K562 (cell line): ENCODE measurements around the gene CHCHD4. TPM values are rescaled to one million over a fixed set of nuclear protein-coding genes. Genes with fewer than 3 reads are reported as not detected.

ENCODE experiments used
- ATAC-seq: fragments of 200-7000 bp; cut with Tn5 transposase; 3 replicates; pipeline ENCODE4 v1.9.1; 2020; ENCODE audit warnings: moderate library complexity
- BruUV-seq: library from RNA; stranded (reverse); fragments of 400-500 nt; replicated peaks from 2 replicates; lab custom pipeline; 2021; lab: Mats Ljungman, UMichigan
- CTCF ChIA-PET: fragments of 300-600 bp; formaldehyde crosslinking; extraction: SDS; loops from one replicate; lab custom pipeline; 2021; ENCODE audit warnings: low intra/inter-chr PET ratio; lab: Yijun Ruan, JAX
- POLR2A ChIA-PET: fragments of 300-600, 350-650 bp; sonication (Branson Sonifier 250); formaldehyde crosslinking; extraction: SDS; loops from one replicate; lab custom pipeline; 2021; ENCODE audit warnings: antibody characterized with exemption, inconsistent platforms; lab: Yijun Ruan, JAX
- DNase-seq, 4 experiments: peaks; one replicate each; pipeline versions ENCODE4 v3.0.0 to v3.0.0-alpha.2; 2011 to 2018; ENCODE audit warnings: low spot score in 3 of 4, mixed read lengths in 3 of 4; ENCODE audit errors: extremely low read depth in 1 of 4
- FAIRE-seq: peaks from 2 replicates; lab custom pipeline; 2011; peaks lifted over from hg19 to GRCh38; lab: Jason Lieb, UNC
- H2AFZ ChIP-seq: 2 replicates; pipeline ENCODE4 v1.6.0; 2011; ENCODE audit warnings: low read depth, low read length, control low read depth, inconsistent platforms
- H3K27ac ChIP-seq: fragments of 200-600 bp; 3 replicates; pipeline ENCODE4 v1.8.0; 2011; ENCODE audit warnings: low read depth, mild to moderate bottlenecking, control low read depth, inconsistent platforms, low read length, moderate library complexity, mixed read lengths; ENCODE audit errors: extremely low read depth
- H3K27me3 ChIP-seq, 2 experiments: fragments of 300-600 bp in 1 of 2; 2 replicates in 1 of 2; 3 replicates in 1 of 2; pipeline versions ENCODE4 v1.6.0 to v1.8.0; 2011; ENCODE audit warnings: inconsistent platforms in 2 of 2, low read length in 2 of 2, mild to moderate bottlenecking in 1 of 2, mixed read lengths in 1 of 2, moderate library complexity in 1 of 2; ENCODE audit not compliant: control insufficient read depth in 2 of 2, insufficient read depth in 2 of 2
- H3K36me3 ChIP-seq: fragments of 300-600 bp; 3 replicates; pipeline ENCODE4 v1.8.0; 2011; ENCODE audit warnings: mild to moderate bottlenecking, low read length, inconsistent platforms; ENCODE audit not compliant: control insufficient read depth, insufficient read depth
- H3K4me1 ChIP-seq, 2 experiments: fragments of 200-600 bp in 1 of 2; replicated peaks in 1 of 2; 2 replicates in 1 of 2; 3 replicates in 1 of 2; pipeline versions ENCODE4 v1.5.1 to v1.8.0; 2011; ENCODE audit warnings: inconsistent platforms in 2 of 2, low read length in 2 of 2, mild to moderate bottlenecking in 1 of 2, mixed read lengths in 1 of 2, moderate library complexity in 1 of 2; ENCODE audit not compliant: control insufficient read depth in 2 of 2, insufficient read depth in 2 of 2
- H3K4me2 ChIP-seq: 2 replicates; pipeline ENCODE4 v1.6.1; 2011; ENCODE audit warnings: low read length, control low read depth, inconsistent platforms, mixed read lengths; ENCODE audit not compliant: insufficient read depth
- H3K4me3 ChIP-seq: fragments of 200-600 bp; sonication (generic), shearing (Covaris generic); 2 replicates; pipeline ENCODE4 v1.5.1; 2016; ENCODE audit warnings: control low read depth, inconsistent platforms
- H3K79me2 ChIP-seq: fragments of 200-600 bp; 3 replicates; pipeline ENCODE4 v1.8.0; 2011; ENCODE audit warnings: low read length, inconsistent platforms; ENCODE audit not compliant: control insufficient read depth, insufficient read depth
- H3K9ac ChIP-seq, 2 experiments: 2 replicates each; pipeline versions ENCODE4 v1.6.0 to v1.6.1; 2011; ENCODE audit warnings: low read depth in 2 of 2, low read length in 2 of 2, control low read depth in 1 of 2, inconsistent platforms in 1 of 2, mild to moderate bottlenecking in 1 of 2, mixed read lengths in 1 of 2; ENCODE audit not compliant: insufficient read depth in 1 of 2
- H3K9me1 ChIP-seq: one replicate; pipeline ENCODE4 v1.6.0; 2011; ENCODE audit warnings: inconsistent platforms, mild to moderate bottlenecking, low read length, moderate library complexity; ENCODE audit not compliant: control insufficient read depth, insufficient read depth
- H3K9me3 ChIP-seq: replicated peaks from 2 replicates; pipeline ENCODE4 v1.5.1; 2011; ENCODE audit warnings: low read depth, low read length, inconsistent platforms; ENCODE audit not compliant: control insufficient read depth, insufficient read depth
- H4K20me1 ChIP-seq: replicated peaks from 2 replicates; pipeline ENCODE4 v1.6.1; 2011; ENCODE audit warnings: low read length, inconsistent platforms, mixed read lengths; ENCODE audit not compliant: control insufficient read depth, insufficient read depth
- FOXK1 ChIP-seq: sonication (generic); formaldehyde crosslinking; IDR thresholded peaks from 2 replicates; pipeline ENCODE4 v1.8.0; 2022; ENCODE audit warnings: missing genetic modification reagents, mild to moderate bottlenecking, borderline replicate concordance
- KLF1 ChIP-seq: fragments of 450-650 bp; IDR thresholded peaks from 2 replicates; pipeline ENCODE4 v1.6.1; 2016; ENCODE audit warnings: missing genetic modification characterization, missing compliant biosample characterization
- PPARD ChIP-seq: fragments of 250-450 bp; sonication (Bioruptor Pico); IDR thresholded peaks from 2 replicates; pipeline ENCODE4 v1.8.0; 2022; ENCODE audit warnings: inconsistent platforms, mild to moderate bottlenecking, moderate library complexity
- RBFOX2 ChIP-seq: fragments of 200-400 bp; formaldehyde crosslinking; IDR thresholded peaks from 2 replicates; pipeline ENCODE4 v1.6.1; 2017; ENCODE audit warnings: low read depth, mild to moderate bottlenecking, low read length, moderate library complexity
- RHOXF2B ChIP-seq: fragments of 250-450 bp; sonication (Bioruptor Pico); conservative IDR thresholded peaks from 2 replicates; pipeline ENCODE4 v1.5.1; 2021
- SIX5 ChIP-seq, 2 experiments: IDR thresholded peaks; 2 replicates each; pipeline ENCODE4 v1.6.1; 2011; ENCODE audit warnings: low read length in 2 of 2, borderline replicate concordance in 1 of 2, low read depth in 1 of 2, mild to moderate bottlenecking in 1 of 2, moderate library complexity in 1 of 2; ENCODE audit not compliant: insufficient read depth in 1 of 2
- ZFP91 ChIP-seq: sonication (generic); formaldehyde crosslinking; IDR thresholded peaks from 2 replicates; pipeline ENCODE4 v1.8.0; 2022; ENCODE audit warnings: mild to moderate bottlenecking, missing genetic modification reagents
- WGBS: fragments of 100-300 bp; shearing (Covaris generic); methylation state at CpG from one replicate; pipeline ENCODE4 v1.1.6; 2016; ENCODE audit warnings: low coverage, mixed read lengths; ENCODE audit not compliant: insufficient coverage; ENCODE audit errors: missing lambda C conversion rate; 5-methylcytosine and 5-hydroxymethylcytosine counted together
- in situ Hi-C: fragments of 300-500 bp; cut with MboI; formaldehyde crosslinking; loops from 4 replicates; pipeline ENCODE4 v1.15.0; 2018; ENCODE audit warnings: inconsistent platforms, mixed read lengths
- intact Hi-C: fragments of 100-400 bp; cut with micrococcal nuclease; formaldehyde crosslinking; loops from 2 replicates; pipeline ENCODE4 v1.14.2; 2022
- polyA plus RNA-seq, 8 experiments: library from polyadenylated mRNA; depleted of rRNA in 4 of 8; stranded (reverse) in 5 of 8; unstranded in 3 of 8; fragments of >200 nt; fragmentation: Nextera tagmentation in 2 of 8; fragmentation: Illumina TruSeq in 1 of 8; extraction: Ambion mirVana in 2 of 8; extraction: Trizol in 1 of 8; gene quantifications; 2 replicates each; pipeline versions ENCODE4 v1.2.1 to v1.2.3, GENCODE V29; 2011 to 2014; ENCODE audit warnings: inconsistent platforms in 1 of 8, missing spikeins in 1 of 8
- total RNA-seq, 7 experiments: library from RNA; depleted of rRNA in 6 of 7; stranded (reverse); fragments of >200 nt in 6 of 7; fragmentation: Illumina TruSeq in 2 of 7; extraction: Trizol in 2 of 7; gene quantifications; 2 replicates each; pipeline versions ENCODE4 v1.2.1 to v1.2.3, GENCODE V29; 2011 to 2021; ENCODE audit warnings: low replicate concordance in 1 of 7

The CHCHD4 gene
- total and polyA plus RNA-seq, 9 of the 15 experiments (the other 6 are each of a cell fraction or from before 2014, with no cell fraction given), result 55.4 to 225 (median 77.2) TPM

DNA sequence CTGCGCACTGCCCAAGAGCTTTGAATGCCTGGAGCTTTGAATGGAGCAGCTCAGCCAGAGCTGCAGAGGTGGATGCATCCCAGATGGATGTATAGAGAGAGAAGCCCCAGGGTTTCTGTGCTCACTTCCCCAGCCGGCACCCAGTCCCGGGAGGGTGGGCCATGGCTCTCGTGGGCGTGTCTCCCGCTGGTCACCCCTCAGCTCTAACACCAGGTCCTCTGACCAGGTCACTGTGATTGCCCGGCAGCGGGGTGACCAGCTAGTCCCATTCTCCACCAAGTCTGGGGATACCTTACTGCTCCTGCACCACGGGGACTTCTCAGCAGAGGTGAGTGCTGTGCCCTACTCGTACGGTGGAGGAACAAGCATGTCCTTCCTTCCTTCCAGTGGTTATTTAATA lies 10.9 kb upstream of the CHCHD4 start:
- Histone ChIP-seq H4K20me1 (no peaks in the 10 kb centered on the region; the same call in 1 of the 2 replicates), H3K79me2 (no peaks in the 10 kb centered on the region), H3K4me1 (no peaks in the 10 kb centered on the region), H3K9me1 (no peaks in the 10 kb centered on the region), H2AFZ (no peak overlapping the region), H3K36me3 (peaks cover 77% of the 10 kb centered on the region; the same call in 2 of the 3 replicates), H3K4me3 (no peak overlapping the region), H3K27ac (no peak overlapping the region), H3K27me3 (no peaks in the 10 kb centered on the region), H3K9me3 (no peaks in the 10 kb centered on the region), H3K4me2 (no peak overlapping the region), H3K9ac (no peak overlapping the region)
- FAIRE-seq (no peak), DNase-seq (no peak), ATAC-seq (no peak)
- TF ChIP-seq SIX5 (IDR thresholded peaks at IDR 0.05; ENCODE audit: borderline replicate concordance in 1 of 2, insufficient read depth in 1 of 2, low read depth in 1 of 2, low read length in 2 of 2) (no peak), RHOXF2B (CRISPR knock-in tag) (no peak)
- in situ Hi-C loops (no loop called here), intact Hi-C loops (no loop called here)
- ChIA-PET CTCF (no interaction called here), POLR2A (interaction anchor here (0.6 to 3.6 kb wide), 3 partner anchors 10 to 186 kb away, joined by 3 to 16 read pairs (median 9); no protein-coding TSS in a partner anchor)
- 85% methylated on average over 11 of the region's 11 CpGs for WGBS
- no TSS peak for BruUV-seq

- Histone ChIP-seq H3K9me1 (no peaks in the 10 kb centered on the region), H3K36me3 (peaks cover 84% of the 10 kb centered on the region; the same call in 2 of the 3 replicates), H3K4me1 (no peaks in the 10 kb centered on the region), H3K27ac (no peak overlapping the region), H3K27me3 (no peaks in the 10 kb centered on the region), H4K20me1 (no peaks in the 10 kb centered on the region; the same call in 1 of the 2 replicates), H2AFZ (no peak overlapping the region), H3K79me2 (no peaks in the 10 kb centered on the region), H3K4me3 (no peak overlapping the region), H3K9me3 (no peaks in the 10 kb centered on the region), H3K4me2 (no peak overlapping the region), H3K9ac (peak overlapping the region in 1 of 2 experiments; percentile 31; a peak in 1 of 4 replicates)
- intact Hi-C loops (no loop called here), in situ Hi-C loops (no loop called here)
- WGBS, result 80% methylated on average over 6 of the region's 6 CpGs
- no peak for TF ChIP-seq FOXK1 (CRISPR knock-in tag)
- TF ChIP-seq KLF1 (tag), result no peak
- no peak for TF ChIP-seq PPARD
- no peak for TF ChIP-seq RBFOX2
- TF ChIP-seq ZFP91, result no peak
- ChIA-PET POLR2A (interaction anchor here (1.5 to 3.6 kb wide), 2 partner anchors 9 to 11 kb away, joined by 9 to 16 read pairs; no protein-coding TSS in a partner anchor), CTCF (no interaction called here)
- FAIRE-seq, result no peak
- BruUV-seq, result no TSS peak
- no peak for DNase-seq
- ATAC-seq, result no peak
Observed at GRCh38 chr3:14134291-14134690, 9.6 kb upstream of the CHCHD4 start.
